Upper lobe of right lung (tissue), 1 donor: ENCODE measurements around the gene PICK1. TPM values are rescaled to one million over a fixed set of nuclear protein-coding genes. Genes with fewer than 3 reads are reported as not detected.

Experiments
- ATAC-seq: fragments of 200-7000 bp; cut with Tn5 transposase; one replicate; pipeline ENCODE4 v1.9.1; 2020; ENCODE audit warnings: mild to moderate bottlenecking, moderate library complexity
- DNase-seq: peaks from one replicate; pipeline ENCODE4 v3.0.0-alpha.2; 2020
- H3K27ac ChIP-seq: fragments of 200-600 bp; one replicate; pipeline ENCODE4 v1.8.0; 2022
- H3K27me3 ChIP-seq: fragments of 200-600 bp; one replicate; pipeline ENCODE4 v1.8.0; 2022; ENCODE audit warnings: mild to moderate bottlenecking
- H3K36me3 ChIP-seq: fragments of 200-600 bp; one replicate; pipeline ENCODE4 v1.8.0; 2022
- H3K4me1 ChIP-seq: fragments of 200-600 bp; one replicate; pipeline ENCODE4 v1.8.0; 2022
- H3K4me3 ChIP-seq: fragments of 200-600 bp; one replicate; pipeline ENCODE4 v1.8.0; 2022; ENCODE audit warnings: mild to moderate bottlenecking
- H3K9me3 ChIP-seq: fragments of 200-600 bp; one replicate; pipeline ENCODE4 v1.8.0; 2022
- CTCF ChIP-seq: fragments of 200-600 bp; IDR thresholded peaks from one replicate; pipeline ENCODE4 v1.8.0; 2022; ENCODE audit warnings: antibody characterized with exemption
- intact Hi-C: fragments of 100-400 bp; cut with DNase I; formaldehyde crosslinking; loops from one replicate; pipeline ENCODE4 v1.11.0; 2022
- total RNA-seq: library from RNA; stranded (reverse); fragmentation: NEBNext Ultra II Directional; extraction: Animal tissue kit (Norgen Biotek cat#: 25700); gene quantifications from one replicate; pipeline ENCODE4 v1.2.1, GENCODE V29; 2021
- donor health status: DM: no; HTN: yes; CAD: no; lungs with severe emphysema.

PICK1 gene
- total RNA-seq, 1 donor from 2014 or later, result 31.8 TPM

GRCh38 chr22:38081636-38081940 lies 24.4 kb downstream of the PICK1 start:
- H3K36me3 ChIP-seq, result no peaks in the 10 kb centered on the region
- H3K27me3 ChIP-seq, result peaks cover 28% of the 10 kb centered on the region
- peak overlapping the region; percentile 8 for H3K4me3 ChIP-seq
- H3K27ac ChIP-seq, result no peak overlapping the region
- TF ChIP-seq CTCF, result no peak
- no peak for ATAC-seq
- intact Hi-C loops, result no loop called here
- H3K9me3 ChIP-seq, result no peaks in the 10 kb centered on the region
- H3K4me1 ChIP-seq, result peaks cover 20% of the 10 kb centered on the region
- DNase-seq, result no peak

- no peaks in the 10 kb centered on the region for H3K36me3 ChIP-seq
- ATAC-seq (peak; percentile 33), DNase-seq (no peak)
- H3K27me3 ChIP-seq, result peaks cover 28% of the 10 kb centered on the region
- TF ChIP-seq CTCF, result no peak
- no peak overlapping the region for H3K4me3 ChIP-seq
- no peak overlapping the region for H3K27ac ChIP-seq
- H3K4me1 ChIP-seq, result peaks cover 20% of the 10 kb centered on the region
- H3K9me3 ChIP-seq, result no peaks in the 10 kb centered on the region
- intact Hi-C loops, result no loop called here
Observed at GRCh38 chr22:38081941-38082828, 25.0 kb downstream of the PICK1 start.

- no peaks in the 10 kb centered on the region for H3K36me3 ChIP-seq
- H3K4me1 ChIP-seq, result peaks cover 20% of the 10 kb centered on the region
- peaks cover 28% of the 10 kb centered on the region for H3K27me3 ChIP-seq
- intact Hi-C loops, result no loop called here
- TF ChIP-seq CTCF, result no peak
- ATAC-seq (no peak), DNase-seq (no peak)
- H3K27ac ChIP-seq, result no peak overlapping the region
- H3K4me3 ChIP-seq, result no peak overlapping the region
- H3K9me3 ChIP-seq, result no peaks in the 10 kb centered on the region
Observed at GRCh38 chr22:38082986-38083710, 25.9 kb downstream of the PICK1 start.

GRCh38 chr22:38083931-38084631 lies 26.9 kb downstream of the PICK1 start, which contains the start of gene SLC16A8:
SLC16A8 (minus strand) TSS chr22:38084184; CDS start chr22:38082873, 1,311 bp downstream.
- H3K9me3 ChIP-seq, result no peaks in the 10 kb centered on the region
- intact Hi-C loops, result no loop called here
- peaks cover 20% of the 10 kb centered on the region for H3K4me1 ChIP-seq
- H3K4me3 ChIP-seq, result no peak within 1 kb of the TSS
- no peaks in the 10 kb centered on the region for H3K36me3 ChIP-seq
- no peak for ATAC-seq
- TF ChIP-seq CTCF, result no peak
- H3K27ac ChIP-seq, result no peak within 1 kb of the TSS
- no peak for DNase-seq
- H3K27me3 ChIP-seq, result peaks cover 33% of the 10 kb centered on the region

- no peak for DNase-seq
- Histone ChIP-seq H3K27ac (no peak overlapping the region), H3K27me3 (peaks cover 36% of the 10 kb centered on the region), H3K9me3 (no peaks in the 10 kb centered on the region), H3K36me3 (no peaks in the 10 kb centered on the region), H3K4me3 (no peak overlapping the region), H3K4me1 (peaks cover 20% of the 10 kb centered on the region)
- intact Hi-C loops, result no loop called here
- ATAC-seq, result no peak
- TF ChIP-seq CTCF, result no peak
Observed at GRCh38 chr22:38085056-38085455, 27.9 kb downstream of the PICK1 start.
